CD14-positive monocyte (primary cell): Measurements from ENCODE around the gene GFM2. TPM values are rescaled to one million over a fixed set of nuclear protein-coding genes. Genes with fewer than 3 reads are reported as not detected.

Source experiments
- DNase-seq, 3 donors: peaks; one replicate each; pipeline ENCODE4 v3.0.0-alpha.2; 2011 to 2022
- H2AFZ ChIP-seq: 2 replicates; pipeline ENCODE4 v1.6.0; 2012; ENCODE audit warnings: mild to moderate bottlenecking, low read depth, low read length, inconsistent platforms; ENCODE audit not compliant: insufficient read depth, poor library complexity, severe bottlenecking
- H3K27ac ChIP-seq, 2 donors: 1 replicate in 1 of 2; 2 replicates in 1 of 2; pipeline ENCODE4 v1.5.1; 2012 to 2013; ENCODE audit warnings: low read length in 2 of 2, control low read depth in 1 of 2, inconsistent platforms in 1 of 2, low read depth in 1 of 2, mild to moderate bottlenecking in 1 of 2
- H3K27me3 ChIP-seq, 2 donors: one replicate each; pipeline versions ENCODE4 v1.6.0 to v1.6.1; 2011 to 2013; ENCODE audit warnings: low read length in 2 of 2; ENCODE audit not compliant: control insufficient read depth in 2 of 2, insufficient read depth in 2 of 2
- H3K36me3 ChIP-seq, 2 donors: replicated peaks in 1 of 2; 1 replicate in 1 of 2; 2 replicates in 1 of 2; pipeline versions ENCODE4 v1.5.1 to v1.6.1; 2012 to 2013; ENCODE audit warnings: low read length in 2 of 2, control low read depth in 1 of 2, inconsistent platforms in 1 of 2, mild to moderate bottlenecking in 1 of 2; ENCODE audit not compliant: insufficient read depth in 2 of 2, control insufficient read depth in 1 of 2
- H3K4me1 ChIP-seq, 2 donors: 1 replicate in 1 of 2; 2 replicates in 1 of 2; pipeline versions ENCODE4 v1.5.1 to v1.6.1; 2012 to 2013; ENCODE audit warnings: low read length in 2 of 2, control low read depth in 1 of 2, inconsistent platforms in 1 of 2, mild to moderate bottlenecking in 1 of 2, moderate library complexity in 1 of 2; ENCODE audit not compliant: insufficient read depth in 2 of 2, control insufficient read depth in 1 of 2
- H3K4me2 ChIP-seq: replicated peaks from 2 replicates; pipeline ENCODE3; 2012; ENCODE audit warnings: low read length, moderate library complexity, mild to moderate bottlenecking; ENCODE audit not compliant: poor library complexity, severe bottlenecking; ENCODE audit errors: extremely low read depth
- H3K4me3 ChIP-seq, 3 experiments: fragments of 200-600 bp in 1 of 3; sonication (generic) in 1 of 3; replicated peaks in 1 of 3; 1 replicate in 2 of 3; 2 replicates in 1 of 3; pipeline ENCODE4 v1.5.1; 2011 to 2013; ENCODE audit warnings: low read length in 3 of 3, mild to moderate bottlenecking in 3 of 3, control low read depth in 2 of 3, low read depth in 2 of 3, inconsistent platforms in 1 of 3, moderate library complexity in 1 of 3
- H3K79me2 ChIP-seq: 2 replicates; pipeline ENCODE4 v1.6.0; 2012; ENCODE audit warnings: mild to moderate bottlenecking, control low read depth, inconsistent platforms, low read length, moderate library complexity; ENCODE audit not compliant: insufficient read depth
- H3K9ac ChIP-seq: 2 replicates; pipeline ENCODE4 v1.6.0; 2017; ENCODE audit warnings: low read length, mild to moderate bottlenecking; ENCODE audit not compliant: insufficient read depth, poor library complexity, severe bottlenecking
- H3K9me3 ChIP-seq, 2 donors: replicated peaks in 1 of 2; 1 replicate in 1 of 2; 2 replicates in 1 of 2; pipeline versions ENCODE4 v1.5.1 to v1.6.1; 2012 to 2013; ENCODE audit warnings: low read length in 2 of 2, control low read depth in 1 of 2; ENCODE audit not compliant: control insufficient read depth in 1 of 2, insufficient read depth in 1 of 2
- H4K20me1 ChIP-seq: 2 replicates; pipeline ENCODE4 v1.6.0; 2012; ENCODE audit warnings: mild to moderate bottlenecking, low read length, control low read depth, moderate library complexity; ENCODE audit not compliant: insufficient read depth
- H3K27ac Mint-ChIP-seq, 7 donors: one replicate each; pipeline ENCODE4 v1.8.0; 2020; ENCODE audit warnings: mild to moderate bottlenecking in 7 of 7, mixed read lengths in 7 of 7, moderate library complexity in 6 of 7, inconsistent platforms in 2 of 7
- H3K27me3 Mint-ChIP-seq, 3 donors: one replicate each; pipeline ENCODE4 v1.8.0; 2021 to 2022; ENCODE audit warnings: low read depth in 3 of 3, mild to moderate bottlenecking in 3 of 3, mixed read lengths in 3 of 3, moderate library complexity in 3 of 3, inconsistent platforms in 1 of 3
- H3K36me3 Mint-ChIP-seq, 2 donors: one replicate each; pipeline ENCODE4 v1.8.0; 2020; ENCODE audit warnings: mixed read lengths in 2 of 2, inconsistent platforms in 1 of 2, mild to moderate bottlenecking in 1 of 2
- H3K4me1 Mint-ChIP-seq: one replicate; pipeline ENCODE4 v1.8.0; 2020; ENCODE audit warnings: mild to moderate bottlenecking, mixed read lengths
- H3K4me3 Mint-ChIP-seq, 2 donors: one replicate each; pipeline ENCODE4 v1.8.0; 2020; ENCODE audit warnings: mild to moderate bottlenecking in 2 of 2, mixed read lengths in 2 of 2, moderate library complexity in 1 of 2
- H3K9me3 Mint-ChIP-seq, 7 donors: one replicate each; pipeline ENCODE4 v1.8.0; 2020 to 2022; ENCODE audit warnings: mixed read lengths in 7 of 7, mild to moderate bottlenecking in 6 of 7, moderate library complexity in 6 of 7, inconsistent platforms in 2 of 7
- CTCF ChIP-seq: fragments of 200-600 bp; IDR thresholded peaks from one replicate; pipeline ENCODE4 v1.8.0; 2022; ENCODE audit warnings: antibody characterized with exemption, mild to moderate bottlenecking
- WGBS: methylation state at CpG from one replicate; pipeline ENCODE4 v1.1.5; 2013; ENCODE audit warnings: missing lambda C conversion rate; ENCODE audit not compliant: insufficient coverage; 5-methylcytosine and 5-hydroxymethylcytosine counted together
- intact Hi-C, 2 donors: fragments of 100-400 bp; cut with micrococcal nuclease; formaldehyde crosslinking; loops; one replicate each; pipeline versions ENCODE4 v1.15.0 to v1.15.1; 2023
- polyA plus RNA-seq, 3 donors: library from polyadenylated mRNA; depleted of rRNA in 1 of 3; unstranded in 2 of 3; stranded (reverse) in 1 of 3; fragments of 300-500 nt in 2 of 3; fragments of >200 nt in 1 of 3; fragmentation: Illumina TruSeq in 2 of 3; gene quantifications; 1 replicate in 2 of 3; 2 replicates in 1 of 3; pipeline ENCODE4 v1.2.3, GENCODE V29; 2012 to 2021

Gene GFM2
- polyA plus RNA-seq, 3 donors, result 9.3 to 11.3 (median 10.6) TPM

DNA sequence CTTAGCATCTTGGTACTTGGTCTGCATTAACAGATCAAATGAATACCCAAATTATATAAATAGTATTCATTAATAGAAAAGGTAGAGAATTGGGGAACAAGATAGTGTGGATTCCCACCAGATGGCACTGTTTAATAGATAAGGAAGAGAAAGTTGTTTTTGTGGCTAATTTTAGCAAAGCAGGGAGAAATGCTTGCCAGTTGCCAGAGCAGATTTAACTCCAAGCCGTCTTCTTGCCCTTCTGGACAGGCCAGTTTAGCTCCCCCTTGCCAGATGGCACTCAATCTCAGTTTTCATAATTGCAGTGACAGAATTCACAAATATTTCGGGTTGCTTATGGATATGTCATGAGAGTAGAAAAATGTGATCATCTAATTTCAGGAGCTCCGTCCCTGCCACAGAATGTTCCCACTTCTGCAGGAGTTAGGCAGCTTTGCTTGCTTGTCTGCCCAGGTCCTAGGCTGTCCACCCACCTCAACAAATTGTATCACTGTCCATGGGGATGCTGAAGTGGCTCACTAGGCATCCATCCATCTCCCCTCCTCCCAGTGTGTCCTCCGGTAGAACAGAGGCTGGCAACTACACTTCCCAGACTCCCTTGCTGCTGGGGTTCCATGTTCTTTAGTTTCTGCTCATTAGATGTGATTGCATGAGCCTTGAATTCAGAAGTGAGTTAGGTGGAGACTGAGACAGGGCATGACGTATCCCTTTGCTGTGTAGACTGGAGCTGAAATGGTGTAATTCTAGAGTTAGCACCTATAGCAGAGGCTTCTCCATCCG is 93.7 kb downstream of the GFM2 start:
- DNase-seq, result peak; percentile 25 to 53 (median 31)
- no peaks in the 10 kb centered on the region for H3K36me3 Mint-ChIP-seq

More for the DNA sequence above, 93.7 kb downstream of the GFM2 start:
- intact Hi-C loops, result loop anchor here in 1 of 2 donors (10.0 kb wide), 1 partner anchor 242 kb away; no protein-coding TSS in a partner anchor
- Mint-ChIP-seq H3K27me3 (peaks cover 2 to 6% (median 3%) of the 10 kb centered on the region in 3 donors), H3K4me1 (peaks cover 6% of the 10 kb centered on the region), H3K9me3 (peaks cover 3 to 8% (median 5%) of the 10 kb centered on the region in 7 donors), H3K4me3 (peak overlapping the region; percentile 4 to 37), H3K27ac (peak overlapping the region in 2 of 7 donors; percentile 17 to 20)
- no peak overlapping the region for H3K27ac ChIP-seq
- peak; percentile 67 for TF ChIP-seq CTCF
- H2AFZ ChIP-seq, result no peak overlapping the region
- H3K4me3 ChIP-seq, result no peak overlapping the region
- H3K36me3 ChIP-seq, result no peaks in the 10 kb centered on the region
- H3K9me3 ChIP-seq, result peaks cover 0 to 12% of the 10 kb centered on the region in 2 donors
- no peaks in the 10 kb centered on the region for H4K20me1 ChIP-seq
- no peaks in the 10 kb centered on the region for H3K4me1 ChIP-seq
- H3K9ac ChIP-seq, result no peak overlapping the region
- H3K27me3 ChIP-seq, result no peaks in the 10 kb centered on the region
- no peak overlapping the region for H3K4me2 ChIP-seq
- 61% methylated on average over 3 of the region's 6 CpGs for WGBS
- no peaks in the 10 kb centered on the region for H3K79me2 ChIP-seq
